GM12801 (cell line): ENCODE results near the gene SIGLEC9.

ENCODE experiments used
- TF ChIP-seq, protein P1 (sequence below): IDR thresholded peaks from one replicate; pipeline ENCODE4 v1.5.1; 2011; ENCODE audit warnings: control low read depth; ENCODE audit not compliant: insufficient read length; ENCODE audit errors: extremely low read depth

The SIGLEC9 gene

DNA sequence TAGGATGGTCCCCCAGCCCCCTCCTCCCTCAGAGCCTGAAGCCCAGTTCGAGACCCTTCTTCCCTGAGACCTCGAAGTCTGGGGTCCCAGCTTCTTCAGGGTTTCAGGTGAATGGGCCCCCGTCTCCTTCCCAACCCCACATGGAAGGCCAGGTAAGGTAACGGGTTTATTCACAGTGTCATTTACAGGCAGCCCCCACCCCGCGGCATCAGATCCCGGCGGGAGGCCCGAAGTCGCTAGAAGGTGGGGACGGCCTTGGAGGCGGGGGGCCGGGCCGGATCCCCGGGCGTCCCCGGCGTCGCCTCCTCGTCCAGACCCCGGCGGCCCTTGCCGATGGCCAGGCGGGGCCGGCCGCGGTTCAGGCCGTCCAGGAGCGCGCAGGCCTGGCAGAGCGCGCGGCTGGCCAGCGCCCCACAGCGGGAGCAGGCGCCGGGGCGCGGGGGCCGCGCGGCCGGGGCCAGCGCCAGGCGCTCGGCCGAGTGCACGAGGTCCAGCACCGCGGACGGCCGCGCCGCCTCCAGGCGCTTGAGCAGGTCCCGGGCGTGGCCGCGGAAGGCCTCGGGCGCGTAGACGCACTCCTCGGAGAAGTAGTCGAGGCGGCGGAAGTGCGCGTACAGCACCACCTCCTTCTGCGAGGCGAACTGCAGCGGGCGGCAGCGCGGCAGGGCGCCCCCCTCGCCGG is 26.2 kb upstream of the SIGLEC9 start:
- TF ChIP-seq, protein P1, sequence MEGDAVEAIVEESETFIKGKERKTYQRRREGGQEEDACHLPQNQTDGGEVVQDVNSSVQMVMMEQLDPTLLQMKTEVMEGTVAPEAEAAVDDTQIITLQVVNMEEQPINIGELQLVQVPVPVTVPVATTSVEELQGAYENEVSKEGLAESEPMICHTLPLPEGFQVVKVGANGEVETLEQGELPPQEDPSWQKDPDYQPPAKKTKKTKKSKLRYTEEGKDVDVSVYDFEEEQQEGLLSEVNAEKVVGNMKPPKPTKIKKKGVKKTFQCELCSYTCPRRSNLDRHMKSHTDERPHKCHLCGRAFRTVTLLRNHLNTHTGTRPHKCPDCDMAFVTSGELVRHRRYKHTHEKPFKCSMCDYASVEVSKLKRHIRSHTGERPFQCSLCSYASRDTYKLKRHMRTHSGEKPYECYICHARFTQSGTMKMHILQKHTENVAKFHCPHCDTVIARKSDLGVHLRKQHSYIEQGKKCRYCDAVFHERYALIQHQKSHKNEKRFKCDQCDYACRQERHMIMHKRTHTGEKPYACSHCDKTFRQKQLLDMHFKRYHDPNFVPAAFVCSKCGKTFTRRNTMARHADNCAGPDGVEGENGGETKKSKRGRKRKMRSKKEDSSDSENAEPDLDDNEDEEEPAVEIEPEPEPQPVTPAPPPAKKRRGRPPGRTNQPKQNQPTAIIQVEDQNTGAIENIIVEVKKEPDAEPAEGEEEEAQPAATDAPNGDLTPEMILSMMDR = no peak

DNA sequence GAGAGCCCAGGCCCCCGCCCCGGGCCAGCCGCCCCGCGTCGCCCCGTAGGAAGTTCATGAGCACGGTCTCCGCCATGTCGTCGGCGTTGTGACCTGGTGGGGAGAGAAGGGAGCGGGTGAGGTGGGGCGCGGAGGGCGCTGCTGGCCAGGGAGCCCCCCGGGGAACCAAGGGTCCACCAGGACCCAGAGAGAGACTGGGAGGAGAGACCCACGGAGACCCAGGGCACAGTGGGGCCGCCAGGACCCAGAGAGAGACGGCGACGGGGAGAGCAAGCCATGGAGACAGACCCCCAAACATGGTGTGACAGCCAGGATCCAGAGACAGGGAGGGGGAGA is 25.7 kb upstream of the SIGLEC9 start:
- TF ChIP-seq, protein P1 = no peak

DNA sequence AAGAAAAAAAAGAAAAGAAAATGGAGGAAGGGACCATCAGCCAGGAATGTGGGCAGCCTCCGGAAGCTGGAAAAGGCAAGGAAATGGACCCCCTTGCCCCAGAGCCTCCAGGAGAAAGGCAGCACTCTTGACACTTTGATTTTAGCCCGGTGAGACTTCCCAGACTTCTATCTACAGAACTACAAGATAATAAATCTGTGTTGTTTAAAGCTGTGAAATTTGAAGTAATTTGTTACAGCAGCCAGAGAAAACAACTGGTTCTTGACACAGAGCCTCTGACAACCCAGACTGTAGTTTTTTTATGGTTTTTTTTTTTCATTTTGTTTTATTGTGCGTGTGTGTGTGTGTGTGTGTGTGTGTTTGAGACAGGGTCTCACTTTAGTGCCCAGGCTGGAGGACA is 24.1 kb upstream of the SIGLEC9 start:
- TF ChIP-seq, protein P1 = no peak

DNA sequence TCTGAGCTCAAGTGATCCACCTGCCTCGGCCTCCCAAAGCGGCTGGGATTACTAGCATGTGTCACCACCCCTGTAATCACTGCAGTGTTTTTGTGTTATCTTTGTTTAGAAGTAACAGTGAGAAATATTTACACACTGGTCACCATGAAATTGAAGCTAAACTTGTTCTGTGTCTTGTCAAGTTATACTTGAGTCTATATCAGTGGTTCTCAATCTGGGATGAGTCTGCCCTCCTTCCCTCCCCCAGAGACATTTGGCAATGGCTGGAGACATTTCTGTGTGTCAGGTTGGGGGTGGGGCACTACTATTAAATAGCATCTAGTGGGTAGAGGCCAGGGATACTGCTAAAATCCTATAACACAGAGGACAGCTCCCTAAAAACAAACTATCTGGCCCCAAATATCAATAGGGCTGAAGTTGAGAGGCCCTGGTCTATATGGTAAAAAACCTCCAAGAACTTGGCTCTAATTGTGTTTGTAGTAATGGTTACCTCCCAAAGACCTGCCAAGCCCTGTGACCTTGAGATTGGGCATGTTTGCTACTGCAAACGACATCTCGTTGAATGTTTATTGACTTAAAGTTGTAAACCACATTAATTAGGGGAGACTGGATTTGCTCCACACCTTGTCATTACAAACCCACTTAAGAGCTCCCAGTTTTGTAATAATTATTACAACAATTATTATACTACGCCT is 23.4 kb upstream of the SIGLEC9 start:
- TF ChIP-seq, protein P1 = no peak

DNA sequence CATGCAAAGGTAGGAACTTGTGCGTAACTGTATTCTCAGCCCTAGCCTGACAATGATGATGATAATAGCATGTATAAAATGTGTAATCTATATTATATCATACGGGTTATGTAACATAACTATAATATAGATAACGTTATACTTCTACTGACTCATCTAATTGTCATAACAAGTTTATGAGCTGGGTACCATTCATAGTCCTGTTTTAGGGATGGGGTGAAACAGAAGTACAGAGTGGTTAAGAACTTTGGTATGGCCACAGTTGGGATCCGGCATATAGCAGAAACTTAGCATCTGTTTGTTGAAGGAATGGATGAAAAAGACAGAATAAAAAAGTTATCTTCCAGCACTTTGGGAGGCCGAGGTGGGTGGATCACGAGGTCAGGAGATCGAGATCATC is 21.7 kb upstream of the SIGLEC9 start:
- TF ChIP-seq, protein P1 = no peak

DNA sequence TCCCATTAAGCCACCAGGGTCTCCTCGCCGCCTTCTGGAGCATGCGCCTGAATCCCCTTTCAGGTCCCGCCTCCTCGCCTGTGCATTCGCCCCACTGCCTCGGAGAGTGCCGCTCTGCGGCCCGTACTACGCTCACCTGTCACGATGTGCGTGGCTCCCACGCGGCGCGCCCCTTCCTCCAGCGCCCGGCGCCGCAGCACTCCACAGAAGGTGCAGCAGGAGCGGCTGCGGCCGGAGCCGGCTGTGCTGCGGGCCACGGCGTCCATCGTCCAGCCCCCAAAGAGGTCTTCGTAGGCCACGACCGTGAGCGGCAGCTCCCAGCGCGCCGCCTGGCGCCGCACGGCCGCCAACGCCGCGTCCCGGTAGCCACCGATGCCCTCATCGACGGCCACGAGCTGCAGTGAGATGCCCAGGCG is 20.8 kb upstream of the SIGLEC9 start:
- TF ChIP-seq, protein P1 = no peak

DNA sequence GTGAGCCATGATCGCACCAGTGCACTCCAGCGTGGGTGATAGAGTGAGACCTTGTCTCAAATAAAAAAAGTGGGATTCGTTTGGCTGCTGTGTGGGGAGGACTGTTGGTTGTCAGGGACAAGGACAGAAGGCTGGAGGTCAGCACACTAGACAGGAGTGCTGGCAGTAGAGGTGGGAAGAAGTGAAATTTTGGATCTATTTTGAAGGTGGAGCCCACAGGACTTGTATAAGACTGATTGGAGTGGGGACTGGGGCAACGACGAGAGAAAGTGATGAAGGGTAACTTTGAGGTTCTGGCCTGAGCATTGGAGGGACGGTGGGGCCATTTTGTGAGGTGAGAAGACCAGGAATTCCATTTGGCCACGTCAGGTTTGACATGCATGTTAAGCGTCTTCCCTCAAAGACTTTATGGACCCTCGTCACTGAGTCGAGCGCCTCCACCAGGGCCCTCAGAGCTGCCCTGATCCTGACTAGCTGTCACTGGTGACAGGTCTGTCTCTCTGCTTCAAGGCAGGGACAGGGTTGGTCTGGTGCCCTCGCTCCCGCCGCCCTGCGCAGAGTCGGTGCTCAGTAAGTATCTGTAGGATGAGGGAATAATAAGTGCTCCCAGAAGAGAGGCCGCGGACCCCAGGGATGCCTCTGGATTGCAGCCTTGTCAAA is 17.2 kb upstream of the SIGLEC9 start:
- TF ChIP-seq, protein P1 = no peak
